Neural cell (in vitro differentiated cells): Measurements from ENCODE around the gene GIPC2. TPM values are rescaled to one million over a fixed set of nuclear protein-coding genes. Genes with fewer than 3 reads are reported as not detected.

Experiments used
- H2AFZ ChIP-seq: fragments of 200-600, 300-800 bp; sonication (generic), shearing (Covaris generic); 2 replicates; pipeline ENCODE4 v1.6.0; 2014; ENCODE audit warnings: low read depth, mild to moderate bottlenecking, antibody characterized with exemption, low read length, moderate library complexity
- H3F3A ChIP-seq: fragments of 200-600 bp; shearing (Covaris generic); 2 replicates; pipeline ENCODE4 v1.6.1; 2016; ENCODE audit warnings: mild to moderate bottlenecking, moderate library complexity, mixed read lengths, antibody characterized with exemption, low read length; ENCODE audit not compliant: insufficient read depth, poor library complexity, severe bottlenecking
- H3K27ac ChIP-seq: fragments of 200-600, 300-800 bp; sonication (generic), shearing (Covaris generic); 2 replicates; pipeline ENCODE4 v1.5.1; 2014; ENCODE audit warnings: mild to moderate bottlenecking, low read length, moderate library complexity
- H3K27me3 ChIP-seq: fragments of 300-800, 200-600 bp; sonication (generic), shearing (Covaris generic); 2 replicates; pipeline ENCODE4 v1.6.0; 2014; ENCODE audit warnings: mild to moderate bottlenecking, low read depth, low read length, moderate library complexity; ENCODE audit not compliant: insufficient read depth
- H3K36me3 ChIP-seq: fragments of 300-800, 200-600 bp; sonication (generic), shearing (Covaris generic); 2 replicates; pipeline ENCODE4 v1.5.1; 2014; ENCODE audit warnings: mild to moderate bottlenecking, antibody characterized with exemption, low read length, moderate library complexity; ENCODE audit not compliant: insufficient read depth
- H3K4me2 ChIP-seq: fragments of 300-800, 200-600 bp; sonication (generic), shearing (Covaris generic); 2 replicates; pipeline ENCODE4 v1.6.0; 2014; ENCODE audit warnings: mild to moderate bottlenecking, low read length
- H3K4me3 ChIP-seq: fragments of 300-800, 200-600 bp; sonication (generic), shearing (Covaris generic); 2 replicates; pipeline ENCODE4 v1.5.1; 2014; ENCODE audit warnings: mild to moderate bottlenecking, low read length, moderate library complexity
- H3K79me2 ChIP-seq: fragments of 200-600 bp; shearing (Covaris generic); replicated peaks from 2 replicates; pipeline ENCODE4 v1.6.0; 2014; ENCODE audit warnings: mild to moderate bottlenecking, low read length, moderate library complexity; ENCODE audit not compliant: insufficient read depth
- H3K9ac ChIP-seq: fragments of 300-800, 200-600 bp; sonication (generic), shearing (Covaris generic); 2 replicates; pipeline ENCODE4 v1.6.1; 2016; ENCODE audit warnings: mild to moderate bottlenecking, low read length, mixed read lengths
- H3K9me2 ChIP-seq: fragments of 200-600 bp; shearing (Covaris generic); 2 replicates; pipeline ENCODE4 v1.6.1; 2016; ENCODE audit warnings: mild to moderate bottlenecking, low read length, mixed read lengths; ENCODE audit not compliant: insufficient read depth
- H3K9me3 ChIP-seq: fragments of 200-600, 300-800 bp; sonication (generic), shearing (Covaris generic); 2 replicates; pipeline ENCODE4 v1.6.1; 2016; ENCODE audit warnings: mild to moderate bottlenecking, mixed run types, low read length, moderate library complexity, mixed read lengths
- H4K20me1 ChIP-seq: fragments of 200-600 bp; shearing (Covaris generic); 2 replicates; pipeline ENCODE4 v1.6.1; 2016; ENCODE audit warnings: mild to moderate bottlenecking, mixed run types; ENCODE audit not compliant: insufficient read depth
- EP300 ChIP-seq: fragments of 450-650 bp; conservative IDR thresholded peaks from 2 replicates; pipeline ENCODE4 v1.6.1; 2014; ENCODE audit warnings: antibody characterized with exemption, mild to moderate bottlenecking, moderate library complexity; ENCODE audit not compliant: poor library complexity, severe bottlenecking
- EZH2 ChIP-seq: fragments of 200-600, 300-800 bp; shearing (Covaris generic), sonication (generic); IDR thresholded peaks from 2 replicates; pipeline ENCODE4 v1.6.1; 2014; ENCODE audit warnings: antibody characterized with exemption, low read length, borderline replicate concordance, mild to moderate bottlenecking; ENCODE audit not compliant: insufficient read depth, poor library complexity, severe bottlenecking
- MXI1 ChIP-seq: fragments of 450-650 bp; conservative IDR thresholded peaks from 2 replicates; pipeline ENCODE4 v1.6.1; 2014; ENCODE audit warnings: antibody characterized with exemption, mild to moderate bottlenecking; ENCODE audit not compliant: poor library complexity, severe bottlenecking
- POLR2AphosphoS5 ChIP-seq: IDR thresholded peaks from 2 replicates; pipeline ENCODE4 v1.6.1; 2012
- RAD21 ChIP-seq: fragments of 450-650 bp; conservative IDR thresholded peaks from 2 replicates; pipeline ENCODE4 v1.6.1; 2014; ENCODE audit warnings: antibody characterized with exemption, mild to moderate bottlenecking, moderate library complexity
- REST ChIP-seq: IDR thresholded peaks from 2 replicates; pipeline ENCODE4 v1.6.1; 2012; ENCODE audit warnings: borderline replicate concordance
- SMC3 ChIP-seq: fragments of 450-650 bp; conservative IDR thresholded peaks from 2 replicates; pipeline ENCODE4 v1.6.1; 2014; ENCODE audit warnings: antibody characterized with exemption, mild to moderate bottlenecking, moderate library complexity; ENCODE audit not compliant: poor library complexity
- TAF1 ChIP-seq: IDR thresholded peaks from 2 replicates; pipeline ENCODE4 v1.6.1; 2012; ENCODE audit warnings: low read depth
- polyA plus RNA-seq: library from polyadenylated mRNA; depleted of rRNA; stranded (reverse); fragments of >200 nt; gene quantifications from 2 replicates; pipeline ENCODE4 v1.2.3, GENCODE V29; 2014
- TF ChIP-seq, protein P1 (sequence below): fragments of 450-650 bp; IDR thresholded peaks from 2 replicates; pipeline ENCODE4 v1.5.1; 2014; ENCODE audit warnings: antibody characterized with exemption, mild to moderate bottlenecking, moderate library complexity; ENCODE audit not compliant: poor library complexity, severe bottlenecking

The GIPC2 gene
- polyA plus RNA-seq, 1 donor from 2014 or later, result 1.3 TPM

DNA sequence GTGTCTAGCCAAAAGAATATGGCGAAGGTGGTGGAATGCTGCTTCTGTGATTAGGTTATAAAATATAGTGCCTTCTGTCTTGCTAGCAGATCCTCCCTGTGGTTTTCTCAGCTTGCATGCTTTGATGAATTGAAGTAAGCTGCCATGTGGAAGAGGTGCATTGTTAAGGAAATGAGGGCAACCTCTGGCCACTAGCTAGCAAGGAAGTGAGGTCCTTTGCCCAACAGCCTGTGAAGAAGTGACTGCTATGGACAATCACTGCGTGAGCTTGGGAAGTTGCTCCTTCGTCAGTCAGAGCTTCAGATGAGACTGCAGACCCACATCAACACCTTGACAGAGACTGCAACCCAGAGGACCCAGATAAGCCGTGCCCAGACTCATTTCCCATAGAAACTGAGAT is 109.4 kb downstream of the GIPC2 start:
- no peaks in the 10 kb centered on the region for H3K27me3 ChIP-seq
- H3K4me2 ChIP-seq, result no peak overlapping the region

DNA sequence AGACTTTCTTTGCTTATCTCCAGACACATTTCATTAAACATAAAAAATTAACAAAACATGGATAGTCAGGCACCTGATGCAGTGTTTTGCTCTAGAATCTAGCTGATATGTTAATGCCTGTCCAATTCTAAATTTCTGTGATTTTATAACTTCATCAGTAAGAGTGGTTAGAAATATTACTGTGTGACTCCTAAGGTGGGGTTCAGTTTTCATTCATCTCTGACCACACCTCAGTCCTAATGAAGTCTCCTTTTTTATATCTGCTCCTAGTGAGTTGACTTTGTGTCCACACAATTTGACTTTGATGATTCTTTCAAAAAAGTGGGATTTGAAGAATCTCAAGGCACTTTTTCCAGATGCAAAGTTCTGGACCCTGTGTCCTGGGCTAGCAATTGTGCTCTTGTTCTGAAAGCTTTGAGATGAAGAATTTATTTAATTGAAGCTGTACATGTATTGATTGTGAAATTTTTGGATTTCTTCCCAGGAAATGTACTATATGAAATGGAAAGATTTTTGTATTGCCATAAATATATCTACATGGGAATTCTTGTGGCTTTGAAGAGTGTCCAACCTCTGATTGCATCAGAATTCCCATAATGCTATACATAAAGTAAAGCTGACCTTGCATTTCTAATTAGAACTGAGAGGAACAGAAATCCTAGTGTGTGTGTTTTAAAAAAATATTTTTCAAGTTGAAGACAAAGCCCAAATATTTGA is 111.2 kb downstream of the GIPC2 start:
- H3K4me3 ChIP-seq, result no peak overlapping the region
- no peak overlapping the region for H3K9ac ChIP-seq
- H3K36me3 ChIP-seq, result no peaks in the 10 kb centered on the region
- H3K27me3 ChIP-seq, result no peaks in the 10 kb centered on the region
- no peak overlapping the region for H2AFZ ChIP-seq
- no peak overlapping the region for H3K4me2 ChIP-seq
- no peaks in the 10 kb centered on the region for H3K9me3 ChIP-seq
- no peaks in the 10 kb centered on the region for H4K20me1 ChIP-seq
- no peaks in the 10 kb centered on the region for H3K9me2 ChIP-seq
- H3K79me2 ChIP-seq, result no peaks in the 10 kb centered on the region
- H3K27ac ChIP-seq, result no peak overlapping the region
- H3F3A ChIP-seq, result no peaks in the 10 kb centered on the region
- TF ChIP-seq RAD21, result no peak
- no peak for TF ChIP-seq TAF1
- TF ChIP-seq EZH2, result no peak
- TF ChIP-seq, protein P1, sequence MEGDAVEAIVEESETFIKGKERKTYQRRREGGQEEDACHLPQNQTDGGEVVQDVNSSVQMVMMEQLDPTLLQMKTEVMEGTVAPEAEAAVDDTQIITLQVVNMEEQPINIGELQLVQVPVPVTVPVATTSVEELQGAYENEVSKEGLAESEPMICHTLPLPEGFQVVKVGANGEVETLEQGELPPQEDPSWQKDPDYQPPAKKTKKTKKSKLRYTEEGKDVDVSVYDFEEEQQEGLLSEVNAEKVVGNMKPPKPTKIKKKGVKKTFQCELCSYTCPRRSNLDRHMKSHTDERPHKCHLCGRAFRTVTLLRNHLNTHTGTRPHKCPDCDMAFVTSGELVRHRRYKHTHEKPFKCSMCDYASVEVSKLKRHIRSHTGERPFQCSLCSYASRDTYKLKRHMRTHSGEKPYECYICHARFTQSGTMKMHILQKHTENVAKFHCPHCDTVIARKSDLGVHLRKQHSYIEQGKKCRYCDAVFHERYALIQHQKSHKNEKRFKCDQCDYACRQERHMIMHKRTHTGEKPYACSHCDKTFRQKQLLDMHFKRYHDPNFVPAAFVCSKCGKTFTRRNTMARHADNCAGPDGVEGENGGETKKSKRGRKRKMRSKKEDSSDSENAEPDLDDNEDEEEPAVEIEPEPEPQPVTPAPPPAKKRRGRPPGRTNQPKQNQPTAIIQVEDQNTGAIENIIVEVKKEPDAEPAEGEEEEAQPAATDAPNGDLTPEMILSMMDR, result no peak
- TF ChIP-seq MXI1, result no peak
- no peak for TF ChIP-seq REST
- no peak for TF ChIP-seq POLR2AphosphoS5

More for the DNA sequence above, 109.4 kb downstream of the GIPC2 start:
- TF ChIP-seq, protein P1, result no peak
- no peak for TF ChIP-seq SMC3
- no peak for TF ChIP-seq EZH2
- no peak for TF ChIP-seq MXI1
- no peak for TF ChIP-seq EP300
- TF ChIP-seq RAD21, result no peak
- no peak for TF ChIP-seq REST
- no peak for TF ChIP-seq TAF1
- no peak for TF ChIP-seq POLR2AphosphoS5
- Histone ChIP-seq H2AFZ (no peak overlapping the region), H3K9ac (no peak overlapping the region), H3K36me3 (no peaks in the 10 kb centered on the region), H3K9me2 (no peaks in the 10 kb centered on the region), H3K4me3 (no peak overlapping the region), H3K27ac (no peak overlapping the region), H4K20me1 (no peaks in the 10 kb centered on the region), H3K9me3 (no peaks in the 10 kb centered on the region), H3F3A (no peaks in the 10 kb centered on the region), H3K79me2 (no peaks in the 10 kb centered on the region)
